ENCODE measurements around the gene CHST9. TPM values are rescaled to one million over a fixed set of nuclear protein-coding genes. Genes with fewer than 3 reads are reported as not detected.

The CHST9 gene
- total and polyA plus RNA-seq, 3 experiments from 2014 or later, result not detected

DNA sequence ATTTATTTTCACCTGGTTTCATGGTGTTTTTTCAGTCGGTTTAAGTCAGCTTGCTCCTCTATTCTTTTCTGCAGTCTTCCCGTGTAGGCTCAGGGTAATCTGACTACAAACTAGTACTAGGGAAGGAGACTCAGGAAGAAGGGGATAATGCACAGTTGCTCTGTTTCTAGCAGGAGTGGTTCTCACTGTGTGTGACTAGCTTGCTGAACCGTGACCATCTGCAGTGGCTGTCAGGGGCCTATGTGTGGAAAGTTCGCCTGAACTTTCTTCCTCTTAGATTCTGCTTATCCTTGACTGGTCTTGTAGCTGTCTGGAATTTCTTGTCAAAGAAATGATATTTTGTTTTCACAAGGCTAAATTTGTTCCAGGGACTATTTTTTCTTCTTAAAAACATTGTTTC lies 273.3 kb downstream of the CHST9 start:
- no peak for DNase-seq
- Mint-ChIP-seq H3K4me3 (no peak overlapping the region), H3K27ac (no peak overlapping the region), H3K4me1 (no peaks in the 10 kb centered on the region), H3K36me3 (no peaks in the 10 kb centered on the region), H3K9me3 (peaks cover 0 to 15% (median 4%) of the 10 kb centered on the region in 5 donors), H3K27me3 (no peaks in the 10 kb centered on the region)
- ChIA-PET CTCF (interaction anchor here (0.7 kb wide), 1 partner anchor 12 kb away, joined by 3 read pairs; no protein-coding TSS in a partner anchor), POLR2A (no interaction called here)
- Histone ChIP-seq H3K9me3 (ENCODE audit: low read length) (no peaks in the 10 kb centered on the region), H3K4me1 (ENCODE audit: insufficient read depth, low read length) (no peaks in the 10 kb centered on the region), H3K27me3 (ENCODE audit: insufficient read depth, low read length, poor library complexity, severe bottlenecking) (no peaks in the 10 kb centered on the region), H3K36me3 (ENCODE audit: insufficient read depth, low read length) (no peaks in the 10 kb centered on the region), H3K4me3 (ENCODE audit: low read length) (no peak overlapping the region), H3K27ac (ENCODE audit: low read depth, low read length) (no peak overlapping the region)

DNA sequence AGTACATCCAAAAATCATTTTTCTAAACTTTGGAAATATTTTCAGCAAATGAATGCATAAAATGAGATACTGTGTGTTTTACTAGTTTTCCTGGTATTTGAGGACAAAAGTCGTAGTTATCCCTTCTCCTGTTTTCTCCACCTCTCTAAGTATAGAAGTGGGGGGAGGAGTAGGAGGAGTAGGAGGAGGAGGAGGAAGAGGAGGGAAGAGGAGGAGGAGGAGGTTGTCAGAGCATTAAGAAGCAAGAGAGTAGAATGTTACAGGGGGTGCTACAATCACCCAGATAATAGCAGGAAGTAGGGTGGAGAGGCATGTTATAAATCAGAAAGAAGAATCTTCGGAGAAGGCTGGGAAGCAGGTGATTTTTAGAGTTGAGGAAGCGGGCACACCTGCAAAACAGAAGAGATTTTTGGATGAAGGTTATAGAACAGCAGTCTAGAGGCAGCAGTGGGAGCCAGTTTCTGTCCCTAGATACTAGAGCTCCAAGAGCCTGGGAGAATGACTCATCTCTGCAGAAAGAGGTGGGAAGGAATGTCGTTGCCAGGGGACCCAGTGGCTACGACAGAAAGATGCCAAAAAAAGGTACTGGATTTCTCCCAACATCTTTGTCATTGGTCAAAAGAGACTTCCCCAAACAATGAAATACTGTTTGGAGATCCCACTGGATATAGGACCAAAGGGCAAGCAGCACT lies 275.4 kb downstream of the CHST9 start:
- no peak for DNase-seq
- POLR2A ChIA-PET, result no interaction called here
- H3K36me3 ChIP-seq (ENCODE audit: insufficient read depth, low read length), result no peaks in the 10 kb centered on the region
- no peaks in the 10 kb centered on the region for H3K27me3 ChIP-seq (ENCODE audit: insufficient read depth, low read length, poor library complexity, severe bottlenecking)
- no peaks in the 10 kb centered on the region for H3K9me3 ChIP-seq (ENCODE audit: low read length)
- Mint-ChIP-seq H3K27me3 (no peaks in the 10 kb centered on the region), H3K4me3 (no peak overlapping the region), H3K4me1 (no peaks in the 10 kb centered on the region), H3K36me3 (no peaks in the 10 kb centered on the region), H3K27ac (peak overlapping the region in 1 of 8 donors; percentile 88), H3K9me3 (peaks cover 0 to 16% (median 4%) of the 10 kb centered on the region in 5 donors)
- no peak overlapping the region for H3K27ac ChIP-seq (ENCODE audit: low read depth, low read length)
- CTCF ChIA-PET, result no interaction called here
- H3K4me1 ChIP-seq (ENCODE audit: insufficient read depth, low read length), result no peaks in the 10 kb centered on the region
- no peak overlapping the region for H3K4me3 ChIP-seq (ENCODE audit: low read length)

DNA sequence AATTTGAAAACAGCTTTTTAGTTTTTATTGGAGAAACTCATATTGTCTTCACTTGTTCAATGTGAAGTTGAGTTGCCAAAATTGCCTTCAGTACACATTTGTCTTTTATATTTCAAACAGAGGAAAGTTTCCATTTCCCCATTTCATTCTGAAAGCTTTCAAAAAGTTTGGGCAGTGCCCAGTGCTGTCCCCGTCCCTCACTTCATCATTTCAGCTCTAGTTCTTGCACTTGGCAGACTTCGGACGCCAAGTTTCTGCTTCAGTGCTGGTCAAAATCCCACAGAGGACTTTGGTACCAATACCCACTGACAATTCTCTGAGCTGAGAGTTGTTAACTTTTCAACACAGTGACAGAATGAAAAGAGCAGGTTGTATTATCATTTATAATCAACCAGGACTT lies 276.2 kb downstream of the CHST9 start:
- H3K4me1 Mint-ChIP-seq, result no peaks in the 10 kb centered on the region
- H3K36me3 Mint-ChIP-seq, result no peaks in the 10 kb centered on the region
- ChIA-PET POLR2A (no interaction called here), CTCF (no interaction called here)
- H3K27me3 Mint-ChIP-seq, result no peaks in the 10 kb centered on the region
- Histone ChIP-seq H3K27ac (ENCODE audit: low read depth, low read length) (no peak overlapping the region), H3K4me1 (ENCODE audit: insufficient read depth, low read length) (no peaks in the 10 kb centered on the region), H3K36me3 (ENCODE audit: insufficient read depth, low read length) (no peaks in the 10 kb centered on the region), H3K9me3 (ENCODE audit: low read length) (no peaks in the 10 kb centered on the region), H3K4me3 (ENCODE audit: low read length) (no peak overlapping the region), H3K27me3 (ENCODE audit: insufficient read depth, low read length, poor library complexity, severe bottlenecking) (no peaks in the 10 kb centered on the region)
- peaks cover 0 to 20% (median 8%) of the 10 kb centered on the region in 5 donors for H3K9me3 Mint-ChIP-seq
- no peak overlapping the region for H3K27ac Mint-ChIP-seq
- no peak overlapping the region for H3K4me3 Mint-ChIP-seq
- DNase-seq, result no peak

DNA sequence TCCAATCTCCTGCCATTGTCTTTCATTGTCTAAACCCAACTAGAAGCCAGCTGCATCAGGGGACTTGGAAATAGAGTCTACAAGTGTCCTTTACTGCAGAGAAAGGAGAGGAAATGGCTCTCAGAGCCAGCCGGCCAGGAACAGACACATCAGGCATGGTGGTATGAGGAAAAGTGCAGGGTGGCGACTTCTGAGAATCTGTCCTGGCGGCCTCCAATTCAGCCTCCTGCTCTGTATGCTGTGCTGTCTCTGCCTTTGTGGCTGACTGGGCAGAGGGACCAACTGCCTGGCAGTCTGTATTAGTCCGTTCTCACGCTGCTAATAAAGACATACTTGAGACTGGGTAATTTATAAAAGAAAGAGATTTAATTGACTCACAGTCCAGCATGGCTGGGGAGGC lies 282.8 kb downstream of the CHST9 start:
- Histone ChIP-seq H3K36me3 (ENCODE audit: insufficient read depth, low read length) (no peaks in the 10 kb centered on the region), H3K4me3 (ENCODE audit: low read length) (no peak overlapping the region), H3K4me1 (ENCODE audit: insufficient read depth, low read length) (no peaks in the 10 kb centered on the region), H3K9me3 (ENCODE audit: low read length) (no peaks in the 10 kb centered on the region), H3K27me3 (ENCODE audit: insufficient read depth, low read length, poor library complexity, severe bottlenecking) (no peaks in the 10 kb centered on the region), H3K27ac (ENCODE audit: low read depth, low read length) (no peak overlapping the region)
- Mint-ChIP-seq H3K9me3 (peaks cover 3 to 13% (median 9%) of the 10 kb centered on the region in 5 donors), H3K4me3 (no peak overlapping the region), H3K27ac (no peak overlapping the region), H3K36me3 (no peaks in the 10 kb centered on the region), H3K27me3 (no peaks in the 10 kb centered on the region), H3K4me1 (no peaks in the 10 kb centered on the region)
- ChIA-PET CTCF (no interaction called here), POLR2A (no interaction called here)
- DNase-seq, result no peak

DNA sequence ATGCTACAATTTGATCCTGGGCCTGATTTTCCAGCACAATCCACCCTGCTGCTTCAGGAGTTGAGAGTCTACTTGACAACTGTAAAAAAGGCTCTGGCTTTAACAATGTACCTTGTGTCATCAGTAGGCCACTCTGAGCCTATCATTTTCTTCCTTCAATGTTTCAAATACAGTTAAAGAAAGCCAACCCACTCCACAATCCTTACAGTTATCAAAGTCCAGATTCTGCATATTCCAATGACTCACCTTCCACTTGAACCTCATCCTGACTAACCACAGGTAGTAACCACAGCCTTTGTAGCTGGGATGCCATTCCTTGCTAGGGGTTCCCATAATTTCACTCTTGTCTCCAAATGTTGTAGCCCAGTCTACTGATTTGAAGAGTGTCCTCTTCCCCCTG lies 284.1 kb downstream of the CHST9 start:
- H3K9me3 Mint-ChIP-seq, result peaks cover 2 to 13% (median 7%) of the 10 kb centered on the region in 5 donors
- no peaks in the 10 kb centered on the region for H3K36me3 ChIP-seq (ENCODE audit: insufficient read depth, low read length)
- H3K36me3 Mint-ChIP-seq, result no peaks in the 10 kb centered on the region
- H3K27ac Mint-ChIP-seq, result no peak overlapping the region
- H3K4me3 ChIP-seq (ENCODE audit: low read length), result no peak overlapping the region
- no peaks in the 10 kb centered on the region for H3K4me1 ChIP-seq (ENCODE audit: insufficient read depth, low read length)
- ChIA-PET CTCF (no interaction called here), POLR2A (no interaction called here)
- DNase-seq, result no peak
- no peaks in the 10 kb centered on the region for H3K4me1 Mint-ChIP-seq
- H3K27me3 Mint-ChIP-seq, result no peaks in the 10 kb centered on the region
- no peaks in the 10 kb centered on the region for H3K9me3 ChIP-seq (ENCODE audit: low read length)
- H3K27me3 ChIP-seq (ENCODE audit: insufficient read depth, low read length, poor library complexity, severe bottlenecking), result no peaks in the 10 kb centered on the region
- no peak overlapping the region for H3K4me3 Mint-ChIP-seq
- no peak overlapping the region for H3K27ac ChIP-seq (ENCODE audit: low read depth, low read length)

DNA sequence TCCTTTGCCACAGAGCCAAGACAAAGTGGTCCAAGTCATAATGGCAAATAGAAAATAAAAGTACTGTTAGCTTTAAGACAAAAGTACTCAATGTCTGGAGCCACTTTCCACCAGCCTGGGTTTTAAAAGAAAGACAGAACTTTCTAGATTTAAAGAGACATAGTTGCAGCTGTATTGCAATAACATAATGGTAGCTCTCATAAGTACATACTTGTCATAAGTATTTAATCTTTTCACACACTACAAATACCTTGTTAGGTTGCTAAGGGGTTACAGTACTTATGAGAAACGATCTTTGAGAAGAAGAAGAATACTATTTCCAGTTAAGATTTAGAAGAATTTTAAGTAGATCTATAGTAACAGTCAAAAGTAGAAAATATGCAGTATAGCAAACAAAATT lies 290.7 kb downstream of the CHST9 start:
- no peak for DNase-seq
- H3K27me3 ChIP-seq (ENCODE audit: insufficient read depth, low read length, poor library complexity, severe bottlenecking), result no peaks in the 10 kb centered on the region
- CTCF ChIA-PET, result no interaction called here
- no peaks in the 10 kb centered on the region for H3K36me3 ChIP-seq (ENCODE audit: insufficient read depth, low read length)
- Mint-ChIP-seq H3K9me3 (peaks cover 1 to 3% (median 2%) of the 10 kb centered on the region in 5 donors), H3K36me3 (no peaks in the 10 kb centered on the region), H3K4me1 (no peaks in the 10 kb centered on the region), H3K27me3 (no peaks in the 10 kb centered on the region), H3K27ac (no peak overlapping the region), H3K4me3 (no peak overlapping the region)
- no peaks in the 10 kb centered on the region for H3K9me3 ChIP-seq (ENCODE audit: low read length)
- H3K4me1 ChIP-seq (ENCODE audit: insufficient read depth, low read length), result no peaks in the 10 kb centered on the region
- POLR2A ChIA-PET, result no interaction called here
- no peak overlapping the region for H3K4me3 ChIP-seq (ENCODE audit: low read length)
- H3K27ac ChIP-seq (ENCODE audit: low read depth, low read length), result no peak overlapping the region

DNA sequence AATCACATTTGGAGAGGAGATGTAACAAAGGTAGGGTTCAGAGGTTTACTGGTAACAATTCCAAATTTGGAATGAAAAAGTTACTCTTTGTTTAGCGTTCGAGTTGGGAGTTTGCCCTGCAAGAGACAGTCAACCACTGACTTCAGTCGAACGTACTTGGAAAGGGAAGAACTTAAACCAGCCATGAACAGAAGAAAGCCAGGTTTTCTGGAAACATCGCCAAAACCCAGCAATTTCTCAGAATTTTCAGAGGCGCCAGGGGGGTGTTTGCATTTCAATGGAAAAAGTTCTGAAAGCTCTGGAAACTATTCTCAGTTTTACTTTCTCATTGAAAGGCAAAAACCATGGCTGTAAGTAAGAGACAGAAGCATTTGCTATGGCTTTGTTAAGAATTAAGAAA lies 291.1 kb downstream of the CHST9 start:
- Mint-ChIP-seq H3K4me3 (no peak overlapping the region), H3K36me3 (no peaks in the 10 kb centered on the region), H3K4me1 (no peaks in the 10 kb centered on the region), H3K9me3 (peaks cover 0 to 3% (median 1%) of the 10 kb centered on the region in 5 donors), H3K27ac (no peak overlapping the region), H3K27me3 (no peaks in the 10 kb centered on the region)
- no peaks in the 10 kb centered on the region for H3K27me3 ChIP-seq (ENCODE audit: insufficient read depth, low read length, poor library complexity, severe bottlenecking)
- no peaks in the 10 kb centered on the region for H3K4me1 ChIP-seq (ENCODE audit: insufficient read depth, low read length)
- H3K36me3 ChIP-seq (ENCODE audit: insufficient read depth, low read length), result no peaks in the 10 kb centered on the region
- no peaks in the 10 kb centered on the region for H3K9me3 ChIP-seq (ENCODE audit: low read length)
- CTCF ChIA-PET, result no interaction called here
- POLR2A ChIA-PET, result no interaction called here
- no peak for DNase-seq
- no peak overlapping the region for H3K4me3 ChIP-seq (ENCODE audit: low read length)
- H3K27ac ChIP-seq (ENCODE audit: low read depth, low read length), result no peak overlapping the region

DNA sequence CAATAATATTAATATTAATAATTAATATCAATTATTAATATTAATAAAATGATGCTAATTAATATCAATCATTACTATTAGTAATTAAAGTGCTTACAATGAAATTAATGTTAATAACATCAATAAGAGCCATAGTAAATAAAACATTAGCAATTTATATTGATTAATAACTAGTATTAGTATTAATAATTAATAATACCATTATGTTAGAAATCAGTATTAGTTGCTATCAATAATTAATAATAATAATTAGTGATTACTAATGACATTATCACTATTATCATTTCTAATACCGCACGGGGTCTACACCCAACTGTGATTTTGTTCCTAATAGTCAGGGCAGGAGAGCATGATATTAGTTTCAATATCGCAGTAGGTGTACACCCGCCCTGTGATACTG lies 296.8 kb downstream of the CHST9 start:
- H3K27me3 Mint-ChIP-seq, result no peaks in the 10 kb centered on the region
- no peak overlapping the region for H3K27ac ChIP-seq (ENCODE audit: low read depth, low read length)
- no peak for DNase-seq
- H3K36me3 Mint-ChIP-seq, result no peaks in the 10 kb centered on the region
- no peaks in the 10 kb centered on the region for H3K9me3 ChIP-seq (ENCODE audit: low read length)
- H3K4me3 Mint-ChIP-seq, result no peak overlapping the region
- H3K27me3 ChIP-seq (ENCODE audit: insufficient read depth, low read length, poor library complexity, severe bottlenecking), result no peaks in the 10 kb centered on the region
- H3K4me3 ChIP-seq (ENCODE audit: low read length), result no peak overlapping the region
- no peaks in the 10 kb centered on the region for H3K4me1 Mint-ChIP-seq
- H3K36me3 ChIP-seq (ENCODE audit: insufficient read depth, low read length), result no peaks in the 10 kb centered on the region
- POLR2A ChIA-PET, result no interaction called here
- CTCF ChIA-PET, result no interaction called here
- H3K9me3 Mint-ChIP-seq, result peaks cover 0 to 3% (median 0%) of the 10 kb centered on the region in 5 donors
- H3K4me1 ChIP-seq (ENCODE audit: insufficient read depth, low read length), result no peaks in the 10 kb centered on the region
- H3K27ac Mint-ChIP-seq, result no peak overlapping the region
